Immature natural killer cell (primary cell): ENCODE results near the gene PDK2. TPM values are rescaled to one million over a fixed set of nuclear protein-coding genes. Genes with fewer than 3 reads are reported as not detected.

Experiments used
- DNase-seq, 3 donors: peaks; one replicate each; pipeline ENCODE4 v3.0.0; 2022; ENCODE audit warnings: mixed read lengths in 1 of 3
- H3K27ac Mint-ChIP-seq, 6 donors: one replicate each; pipeline ENCODE4 v1.8.0; 2020; ENCODE audit warnings: mixed read lengths in 6 of 6, mild to moderate bottlenecking in 5 of 6, inconsistent platforms in 4 of 6, moderate library complexity in 3 of 6
- H3K27me3 Mint-ChIP-seq, 3 donors: one replicate each; pipeline ENCODE4 v1.8.0; 2020 to 2021; ENCODE audit warnings: low read depth in 3 of 3, mild to moderate bottlenecking in 3 of 3, mixed read lengths in 3 of 3, moderate library complexity in 3 of 3, inconsistent platforms in 1 of 3
- H3K36me3 Mint-ChIP-seq, 3 donors: one replicate each; pipeline ENCODE4 v1.8.0; 2020; ENCODE audit warnings: mixed read lengths in 3 of 3, inconsistent platforms in 2 of 3, mild to moderate bottlenecking in 2 of 3
- H3K4me1 Mint-ChIP-seq, 2 donors: one replicate each; pipeline ENCODE4 v1.8.0; 2020; ENCODE audit warnings: inconsistent platforms in 2 of 2, mild to moderate bottlenecking in 2 of 2, mixed read lengths in 2 of 2, moderate library complexity in 1 of 2
- H3K4me3 Mint-ChIP-seq, 5 donors: one replicate each; pipeline ENCODE4 v1.8.0; 2020; ENCODE audit warnings: mild to moderate bottlenecking in 5 of 5, mixed read lengths in 5 of 5, inconsistent platforms in 3 of 5, moderate library complexity in 3 of 5
- H3K9me3 Mint-ChIP-seq, 6 donors: one replicate each; pipeline ENCODE4 v1.8.0; 2020; ENCODE audit warnings: mild to moderate bottlenecking in 6 of 6, mixed read lengths in 6 of 6, inconsistent platforms in 4 of 6, moderate library complexity in 3 of 6
- polyA plus RNA-seq, 3 donors: library from polyadenylated mRNA; unstranded; fragments of 300-500 nt; fragmentation: Illumina TruSeq; gene quantifications; one replicate each; pipeline ENCODE4 v1.2.3, GENCODE V29; 2021

The PDK2 gene
- polyA plus RNA-seq, 3 donors from 2014 or later, result 36.5 to 54.5 (median 43.8) TPM

- no peak overlapping the region for H3K27ac Mint-ChIP-seq
- no peaks in the 10 kb centered on the region for H3K36me3 Mint-ChIP-seq
- no peak for DNase-seq
- peaks cover 15 to 20% (median 18%) of the 10 kb centered on the region in 3 donors for H3K27me3 Mint-ChIP-seq
- peaks cover 5 to 13% of the 10 kb centered on the region in 2 donors for H3K4me1 Mint-ChIP-seq
- H3K4me3 Mint-ChIP-seq, result no peak overlapping the region
- H3K9me3 Mint-ChIP-seq, result peaks cover 0 to 2% (median 0%) of the 10 kb centered on the region in 6 donors
Observed at GRCh38 chr17:50113624-50114320, 18.6 kb downstream of the PDK2 start.

GRCh38 chr17:50114401-50114800, 19.2 kb downstream of the PDK2 start:
- H3K4me1 Mint-ChIP-seq, result peaks cover 5 to 13% of the 10 kb centered on the region in 2 donors
- H3K9me3 Mint-ChIP-seq, result peaks cover 0 to 2% (median 0%) of the 10 kb centered on the region in 6 donors
- no peak overlapping the region for H3K4me3 Mint-ChIP-seq
- no peaks in the 10 kb centered on the region for H3K36me3 Mint-ChIP-seq
- no peak for DNase-seq
- H3K27me3 Mint-ChIP-seq, result peaks cover 15 to 23% (median 18%) of the 10 kb centered on the region in 3 donors
- H3K27ac Mint-ChIP-seq, result no peak overlapping the region

GRCh38 chr17:50114849-50115357, 19.8 kb downstream of the PDK2 start:
- Mint-ChIP-seq H3K9me3 (peaks cover 0 to 4% (median 0%) of the 10 kb centered on the region in 6 donors), H3K27me3 (peaks cover 17 to 26% (median 18%) of the 10 kb centered on the region in 3 donors), H3K27ac (no peak overlapping the region), H3K4me1 (peaks cover 5 to 13% of the 10 kb centered on the region in 2 donors), H3K4me3 (no peak overlapping the region), H3K36me3 (no peaks in the 10 kb centered on the region)
- peak in 2 of 3 donors; percentile 35 to 38 for DNase-seq

- H3K4me3 Mint-ChIP-seq, result peak overlapping the region in 1 of 5 donors; percentile 5
- H3K9me3 Mint-ChIP-seq, result peaks cover 0 to 4% (median 0%) of the 10 kb centered on the region in 6 donors
- peaks cover 5 to 13% of the 10 kb centered on the region in 2 donors for H3K4me1 Mint-ChIP-seq
- no peak overlapping the region for H3K27ac Mint-ChIP-seq
- DNase-seq, result no peak
- H3K27me3 Mint-ChIP-seq, result peaks cover 19 to 32% (median 20%) of the 10 kb centered on the region in 3 donors
- H3K36me3 Mint-ChIP-seq, result no peaks in the 10 kb centered on the region
Observed at GRCh38 chr17:50115756-50116155, 20.6 kb downstream of the PDK2 start.

DNA sequence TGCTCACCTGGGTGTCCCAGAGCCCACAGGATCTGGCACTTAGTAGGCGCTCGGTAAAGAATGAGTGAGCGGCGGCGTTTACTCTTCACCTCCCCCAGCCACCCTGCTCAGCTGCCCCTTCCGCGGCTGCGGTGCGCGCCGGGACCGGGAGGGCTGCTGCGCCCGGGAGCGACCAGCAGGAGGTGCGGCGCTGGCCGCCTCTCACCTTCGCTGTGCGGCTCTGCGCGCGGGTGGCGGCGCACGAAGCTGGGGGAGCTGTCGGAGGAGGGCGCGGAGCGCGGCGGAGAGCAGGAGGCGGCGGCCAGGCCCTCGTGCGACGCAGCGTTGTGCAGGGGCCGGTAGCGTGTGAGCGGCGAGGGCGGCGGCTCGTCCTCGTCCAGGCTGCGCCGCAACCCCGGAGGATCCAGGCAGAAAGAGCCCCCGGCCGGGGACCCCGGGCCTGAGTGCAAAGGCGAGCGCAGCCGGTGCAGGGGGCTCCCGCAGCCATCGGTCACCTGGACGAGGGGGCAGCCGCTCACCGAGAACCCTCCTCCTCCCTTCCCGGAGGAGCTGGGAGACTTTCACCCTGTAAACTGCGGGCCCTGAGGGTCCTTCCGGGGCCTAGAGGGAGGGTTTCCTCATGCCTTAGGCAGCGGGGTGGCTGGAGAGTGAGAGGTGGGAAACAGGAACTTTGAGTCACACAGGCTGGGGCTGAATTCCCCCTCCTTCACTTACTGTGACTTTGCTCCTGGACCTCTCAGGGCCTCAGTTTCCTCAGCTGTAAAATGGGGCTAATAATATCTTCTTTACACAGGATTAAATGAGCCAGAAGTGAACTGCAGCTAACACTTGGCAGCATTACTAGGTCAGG, 22.3 kb downstream of the PDK2 start:
- Mint-ChIP-seq H3K4me3 (peak overlapping the region; percentile 36 to 66 (median 54)), H3K27me3 (peaks cover 23 to 32% (median 23%) of the 10 kb centered on the region in 3 donors), H3K36me3 (no peaks in the 10 kb centered on the region), H3K9me3 (peaks cover 0 to 4% (median 0%) of the 10 kb centered on the region in 6 donors), H3K27ac (no peak overlapping the region), H3K4me1 (peaks cover 5 to 13% of the 10 kb centered on the region in 2 donors)
- peak; percentile 47 to 56 (median 50) for DNase-seq

- Mint-ChIP-seq H3K27me3 (peaks cover 23 to 32% (median 26%) of the 10 kb centered on the region in 3 donors), H3K4me3 (peak overlapping the region in 2 of 5 donors; percentile 18 to 36), H3K9me3 (peaks cover 0 to 4% (median 0%) of the 10 kb centered on the region in 6 donors), H3K36me3 (no peaks in the 10 kb centered on the region), H3K27ac (no peak overlapping the region), H3K4me1 (peaks cover 5 to 13% of the 10 kb centered on the region in 2 donors)
- DNase-seq, result no peak
Observed at GRCh38 chr17:50118076-50118827, 23.1 kb downstream of the PDK2 start.

DNA sequence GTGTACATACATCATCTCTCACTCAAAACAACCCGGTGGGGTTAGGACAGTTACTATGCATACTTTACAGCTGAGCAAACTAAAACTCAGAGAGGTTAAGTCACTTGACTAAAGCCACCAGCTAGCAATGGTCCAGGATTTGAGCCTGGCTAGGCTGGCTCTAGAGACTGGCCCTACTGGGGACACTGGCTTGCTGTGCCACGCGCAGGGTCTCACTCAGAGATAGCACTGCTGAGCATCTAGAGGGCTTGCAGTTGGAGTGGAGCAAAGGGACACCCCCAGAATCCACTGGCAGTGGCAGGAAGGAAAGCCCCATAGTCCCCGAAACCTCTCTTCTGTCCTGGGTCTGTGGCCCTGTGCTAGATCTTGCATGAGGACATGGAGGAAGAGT, 23.7 kb downstream of the PDK2 start:
- no peak overlapping the region for H3K27ac Mint-ChIP-seq
- H3K4me3 Mint-ChIP-seq, result peak overlapping the region in 2 of 5 donors; percentile 18 to 36

GRCh38 chr17:50120475-50121253, 25.5 kb downstream of the PDK2 start:
- Mint-ChIP-seq H3K36me3 (no peaks in the 10 kb centered on the region), H3K27ac (no peak overlapping the region), H3K9me3 (peaks cover 0 to 2% (median 0%) of the 10 kb centered on the region in 6 donors), H3K4me3 (no peak overlapping the region), H3K4me1 (peaks cover 3 to 7% of the 10 kb centered on the region in 2 donors), H3K27me3 (peaks cover 20 to 24% (median 21%) of the 10 kb centered on the region in 3 donors)
- no peak for DNase-seq

More for the DNA sequence above, 23.7 kb downstream of the PDK2 start:
- H3K9me3 Mint-ChIP-seq, result peaks cover 0 to 4% (median 0%) of the 10 kb centered on the region in 6 donors
- H3K4me1 Mint-ChIP-seq, result peaks cover 5 to 13% of the 10 kb centered on the region in 2 donors
- DNase-seq, result no peak
- H3K27me3 Mint-ChIP-seq, result peaks cover 25 to 32% (median 26%) of the 10 kb centered on the region in 3 donors
- no peaks in the 10 kb centered on the region for H3K36me3 Mint-ChIP-seq

GRCh38 chr17:50122945-50123344, 27.8 kb downstream of the PDK2 start:
- H3K4me3 Mint-ChIP-seq, result no peak overlapping the region
- H3K4me1 Mint-ChIP-seq, result peaks cover 7 to 10% of the 10 kb centered on the region in 2 donors
- peaks cover 0 to 2% (median 0%) of the 10 kb centered on the region in 6 donors for H3K9me3 Mint-ChIP-seq
- H3K36me3 Mint-ChIP-seq, result no peaks in the 10 kb centered on the region
- H3K27ac Mint-ChIP-seq, result no peak overlapping the region
- peaks cover 13 to 19% (median 16%) of the 10 kb centered on the region in 3 donors for H3K27me3 Mint-ChIP-seq
- DNase-seq, result no peak

GRCh38 chr17:50123649-50124349, 28.6 kb downstream of the PDK2 start:
- no peak overlapping the region for H3K27ac Mint-ChIP-seq
- no peak overlapping the region for H3K4me3 Mint-ChIP-seq
- peaks cover 13 to 22% (median 15%) of the 10 kb centered on the region in 3 donors for H3K27me3 Mint-ChIP-seq
- H3K36me3 Mint-ChIP-seq, result no peaks in the 10 kb centered on the region
- peaks cover 0 to 2% (median 0%) of the 10 kb centered on the region in 6 donors for H3K9me3 Mint-ChIP-seq
- no peak for DNase-seq
- H3K4me1 Mint-ChIP-seq, result peaks cover 15 to 18% of the 10 kb centered on the region in 2 donors

DNA sequence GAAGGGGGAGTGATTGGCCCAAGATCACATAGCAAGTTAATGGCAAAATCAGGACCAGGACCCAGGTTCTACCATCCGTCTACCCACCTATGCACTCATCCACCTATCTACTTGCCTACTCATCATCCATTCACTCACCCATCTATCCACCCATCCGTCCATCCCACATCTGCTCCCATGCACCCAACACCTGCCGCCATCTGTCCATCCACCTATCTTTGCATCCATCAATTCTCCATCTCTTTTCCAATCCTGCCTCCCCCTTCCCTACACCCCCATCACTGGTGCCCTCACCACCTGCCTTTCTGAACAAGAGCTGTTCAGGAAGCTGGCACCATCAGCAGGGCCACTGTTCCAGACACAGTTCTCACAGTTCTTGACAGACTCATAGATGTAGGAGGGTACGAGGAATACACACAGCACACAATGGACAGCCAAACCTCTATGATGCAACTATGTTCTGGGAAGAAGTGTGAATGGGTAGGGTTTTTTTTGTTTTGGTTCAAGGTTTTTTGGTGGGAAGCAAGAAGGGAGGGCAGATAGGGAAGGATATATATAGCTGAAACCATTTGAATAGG, 30.4 kb downstream of the PDK2 start:
- Mint-ChIP-seq H3K27ac (no peak overlapping the region), H3K27me3 (peaks cover 13 to 17% (median 16%) of the 10 kb centered on the region in 3 donors), H3K4me1 (peaks cover 20 to 22% of the 10 kb centered on the region in 2 donors), H3K36me3 (no peaks in the 10 kb centered on the region), H3K9me3 (no peaks in the 10 kb centered on the region), H3K4me3 (no peak overlapping the region)
- no peak for DNase-seq
